ENCODE results near the gene GABRA4. TPM values are rescaled to one million over a fixed set of nuclear protein-coding genes. Genes with fewer than 3 reads are reported as not detected.

Gene GABRA4
- total RNA-seq, 1 donor from 2014 or later: not detected

DNA sequence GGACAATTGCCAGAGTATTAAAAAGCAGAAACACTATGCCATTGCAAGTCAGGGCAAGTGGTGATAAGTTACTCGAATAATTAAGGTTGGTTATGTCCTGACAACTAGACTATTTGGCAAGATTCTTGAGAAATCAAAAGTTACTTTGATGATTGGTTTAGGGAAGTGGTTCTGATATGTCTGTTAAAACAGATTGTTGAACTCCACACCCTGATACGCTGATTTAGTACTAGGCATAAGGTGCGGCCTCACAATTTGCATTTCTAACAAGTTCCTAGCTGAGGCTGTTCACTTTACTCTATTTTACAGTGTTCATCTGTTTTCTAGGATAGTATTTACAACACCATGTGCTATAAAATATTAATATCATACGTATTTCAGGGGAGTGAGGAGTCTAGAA is 12.5 kb downstream of the GABRA4 start:
- intact Hi-C loops (cut with micrococcal nuclease): no loop called here

GRCh38 chr4:46979726-46980125 is 13.7 kb downstream of the GABRA4 start:
- intact Hi-C loops (cut with micrococcal nuclease): no loop called here

- intact Hi-C loops (cut with micrococcal nuclease): no loop called here
Measured at GRCh38 chr4:46979283-46979682, 14.1 kb downstream of the GABRA4 start.

GRCh38 chr4:46977245-46977644 is 16.1 kb downstream of the GABRA4 start:
- intact Hi-C loops (cut with micrococcal nuclease): no loop called here

DNA sequence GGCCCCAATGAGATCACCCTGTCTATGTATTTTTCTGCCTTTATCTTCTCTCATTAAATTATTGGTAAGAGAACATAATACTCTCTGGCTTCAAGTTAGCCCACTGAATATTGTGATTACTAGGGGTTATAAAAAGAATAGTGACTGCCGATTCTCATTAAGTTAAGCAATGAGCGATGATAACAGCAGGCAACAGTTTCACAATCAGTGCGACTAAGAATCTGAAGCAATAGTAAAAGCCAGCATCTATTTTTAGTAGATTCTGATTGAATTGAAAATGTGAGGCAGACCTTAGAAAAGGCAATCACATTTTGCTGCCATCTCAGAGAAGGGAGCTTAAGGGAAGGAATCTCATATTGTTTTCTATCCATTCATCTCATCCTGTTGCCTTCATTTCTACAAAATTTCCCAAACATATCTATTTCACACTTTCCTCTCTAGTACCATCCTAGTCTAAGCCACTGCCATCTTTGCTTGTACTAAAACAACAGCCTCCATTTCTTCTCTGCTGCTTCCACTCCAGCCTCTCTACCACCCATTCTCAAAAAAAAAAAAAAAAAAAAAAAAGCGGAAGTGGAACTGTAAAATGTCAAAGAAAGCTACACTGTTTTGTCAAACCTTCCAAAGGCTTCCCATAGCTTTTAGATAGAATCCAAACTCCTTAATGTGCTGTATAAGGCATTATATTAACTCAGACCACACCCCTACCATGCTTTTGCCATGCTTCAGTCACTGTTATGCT is 17.4 kb downstream of the GABRA4 start:
- intact Hi-C loops (cut with micrococcal nuclease): no loop called here

GRCh38 chr4:46974891-46975543 is 18.4 kb downstream of the GABRA4 start:
- intact Hi-C loops (cut with micrococcal nuclease): no loop called here

DNA sequence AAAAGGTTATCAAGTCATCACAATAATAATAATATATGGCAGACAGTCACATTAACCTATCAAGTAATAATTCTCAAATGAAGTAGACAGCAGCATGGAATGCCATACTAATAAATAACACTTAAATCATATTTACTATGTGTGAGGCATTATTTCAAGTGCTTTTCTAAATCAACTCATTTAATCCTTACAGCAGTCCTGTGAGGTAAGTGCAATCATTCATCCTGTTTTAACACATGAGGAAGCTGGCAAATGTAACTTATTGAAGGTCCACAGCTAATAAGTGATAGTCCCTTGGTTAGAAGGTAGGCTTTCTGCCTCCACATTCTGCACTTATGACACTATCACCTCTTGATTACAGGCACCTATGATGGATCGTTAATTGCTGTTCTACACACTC is 24.5 kb downstream of the GABRA4 start:
- intact Hi-C loops (cut with micrococcal nuclease): no loop called here

GRCh38 chr4:46967631-46968030 is 25.8 kb downstream of the GABRA4 start:
- intact Hi-C loops (cut with micrococcal nuclease): no loop called here

- intact Hi-C loops (cut with micrococcal nuclease): no loop called here
Measured at GRCh38 chr4:46958742-46959488, 34.5 kb downstream of the GABRA4 start.

- intact Hi-C loops (cut with micrococcal nuclease): no loop called here
Measured at GRCh38 chr4:46956451-46956850, 36.9 kb downstream of the GABRA4 start.

GRCh38 chr4:46955601-46956000 is 37.8 kb downstream of the GABRA4 start:
- intact Hi-C loops (cut with micrococcal nuclease): no loop called here

- intact Hi-C loops (cut with micrococcal nuclease): no loop called here
Measured at GRCh38 chr4:46954643-46955042, 38.7 kb downstream of the GABRA4 start.

DNA sequence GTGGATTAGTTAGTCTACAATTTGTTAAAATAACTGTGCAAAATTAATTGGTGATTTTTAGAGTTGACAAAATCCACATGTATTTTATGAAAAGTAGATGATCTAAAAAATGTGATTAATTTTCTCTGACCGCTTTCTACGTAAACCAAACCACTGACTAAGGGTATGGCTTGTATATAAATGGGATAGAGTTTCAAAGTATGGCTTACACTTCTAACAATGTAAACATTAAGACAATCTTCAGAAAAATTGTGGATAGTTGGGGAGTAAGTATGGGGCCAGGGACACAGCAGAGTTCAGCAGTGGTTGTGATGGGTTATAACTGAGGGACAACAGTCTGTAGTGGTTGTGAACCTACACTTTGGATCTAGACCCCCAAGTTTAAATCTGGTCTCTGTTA is 39.8 kb downstream of the GABRA4 start:
- intact Hi-C loops (cut with micrococcal nuclease): no loop called here

DNA sequence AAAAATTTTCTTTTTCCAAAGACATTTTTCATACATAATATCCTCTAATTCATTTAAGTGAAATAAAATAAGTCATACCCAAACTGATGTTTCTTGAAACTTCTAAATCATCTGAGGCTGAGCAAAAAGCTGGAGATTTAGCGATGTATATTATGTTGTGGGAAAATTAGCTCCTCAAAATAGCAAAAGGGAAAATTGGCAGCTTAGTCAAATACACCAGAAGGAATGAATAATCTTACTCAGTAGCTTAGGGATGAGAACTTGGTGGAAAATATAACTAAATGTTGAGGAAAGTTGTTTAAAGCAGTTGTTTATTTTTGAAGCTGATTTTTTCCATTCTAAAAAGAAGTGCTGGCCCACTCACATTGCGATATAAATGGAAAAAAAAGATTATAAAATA is 40.9 kb downstream of the GABRA4 start:
- intact Hi-C loops (cut with micrococcal nuclease): no loop called here

- intact Hi-C loops (cut with micrococcal nuclease): no loop called here
Measured at GRCh38 chr4:46950826-46951225, 42.6 kb downstream of the GABRA4 start.

- intact Hi-C loops (cut with micrococcal nuclease): no loop called here
Measured at GRCh38 chr4:46949822-46950221, 43.6 kb downstream of the GABRA4 start.

GRCh38 chr4:46947541-46947940 is 45.8 kb downstream of the GABRA4 start:
- intact Hi-C loops (cut with micrococcal nuclease): no loop called here

DNA sequence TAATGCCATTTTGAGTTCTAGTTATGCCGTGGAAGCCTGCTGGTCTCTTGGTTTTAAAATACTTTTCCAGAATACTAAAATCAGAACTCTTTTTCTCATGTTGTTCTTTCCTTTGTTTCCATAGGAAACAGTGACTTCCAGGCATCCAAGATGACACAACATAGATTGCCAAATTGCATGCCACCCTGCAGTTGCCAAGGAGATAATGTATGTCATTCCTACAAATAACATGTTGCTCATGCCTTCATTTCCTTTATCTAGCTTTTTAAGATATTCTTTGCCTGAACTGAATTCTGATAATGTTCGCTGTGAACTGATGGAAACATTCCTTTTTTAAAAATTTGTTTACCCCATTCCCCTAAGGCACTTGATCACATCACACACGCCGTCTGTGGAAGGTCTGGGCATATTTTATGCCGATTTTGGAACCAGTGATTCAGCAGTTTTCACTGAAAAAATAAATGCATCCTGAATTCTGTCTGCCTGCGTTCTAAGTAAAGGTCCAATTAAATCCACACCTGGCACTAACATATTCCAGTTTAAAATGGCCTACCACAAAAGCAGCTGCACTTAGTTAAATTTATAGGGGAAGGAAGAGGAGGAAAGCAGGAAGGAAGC is 46.4 kb downstream of the GABRA4 start:
- intact Hi-C loops (cut with micrococcal nuclease): no loop called here

DNA sequence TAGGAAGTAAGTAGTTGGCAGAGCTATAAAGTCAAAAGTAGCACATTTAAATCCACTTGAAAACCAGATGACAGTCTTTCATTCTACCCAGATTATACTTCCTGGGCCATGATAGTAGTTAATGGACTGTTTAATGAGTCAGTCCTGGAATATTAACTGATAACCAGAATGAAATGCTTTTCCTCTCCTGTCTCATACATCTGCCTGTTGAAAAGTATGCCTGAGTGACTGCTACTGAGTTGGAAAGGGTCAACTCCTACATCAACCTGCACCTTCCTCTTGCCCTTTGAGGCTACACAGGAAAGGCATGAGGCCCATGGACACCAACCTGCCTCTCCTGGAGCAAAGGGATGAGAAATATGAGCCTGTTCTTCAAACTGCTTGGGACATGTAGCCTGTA is 48.3 kb downstream of the GABRA4 start:
- intact Hi-C loops (cut with micrococcal nuclease): no loop called here

DNA sequence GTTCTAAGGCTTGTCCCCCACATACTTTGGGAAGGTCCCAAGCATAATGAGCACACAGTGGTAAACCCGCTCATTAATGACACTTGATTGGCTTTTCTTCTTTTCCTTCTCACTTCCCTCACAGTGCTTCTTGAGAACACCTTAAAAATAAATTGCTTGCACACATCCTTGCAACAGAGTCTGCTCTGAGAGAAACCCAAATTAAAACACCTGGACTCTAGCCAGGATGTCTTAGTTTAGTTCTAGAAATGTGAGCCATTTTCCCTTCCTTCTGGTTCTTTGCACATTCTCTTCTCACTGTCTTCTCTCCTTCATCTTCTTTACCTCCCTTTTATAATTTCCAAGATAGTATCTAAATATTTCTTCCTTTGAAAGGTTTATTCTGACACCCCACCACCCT is 49.0 kb downstream of the GABRA4 start:
- intact Hi-C loops (cut with micrococcal nuclease): no loop called here

GRCh38 chr4:46937493-46937892 is 55.9 kb downstream of the GABRA4 start:
- intact Hi-C loops (cut with micrococcal nuclease): no loop called here

GRCh38 chr4:46934726-46935125 is 58.7 kb downstream of the GABRA4 start:
- intact Hi-C loops (cut with micrococcal nuclease): loop anchor here (5.0 kb wide), 1 partner anchor 448 kb away; no protein-coding TSS in a partner anchor
